BLaER1 (cell line): ENCODE results near the gene ZNF552.
"Not testable (repeated sequence)": the region's sequence is repeated elsewhere in the genome, so short reads cannot be mapped to it uniquely, and the experiment has no call there.

Experiments
- H3K27ac ChIP-seq: shearing (Covaris generic); formaldehyde crosslinking; 2 replicates; pipeline ENCODE4 v1.8.1; 2022
- H3K27me3 ChIP-seq: shearing (Covaris generic); formaldehyde crosslinking; 2 replicates; pipeline ENCODE4 v1.8.1; 2022
- H3K36me3 ChIP-seq: shearing (Covaris generic); formaldehyde crosslinking; 2 replicates; pipeline ENCODE4 v1.8.1; 2022
- H3K4me1 ChIP-seq: shearing (Covaris generic); formaldehyde crosslinking; 2 replicates; pipeline ENCODE4 v1.8.1; 2022
- H3K4me2 ChIP-seq: shearing (Covaris generic); formaldehyde crosslinking; 2 replicates; pipeline ENCODE4 v1.8.1; 2022
- H3K4me3 ChIP-seq: shearing (Covaris generic); formaldehyde crosslinking; 2 replicates; pipeline ENCODE4 v1.8.1; 2022
- H3K9ac ChIP-seq: shearing (Covaris generic); formaldehyde crosslinking; 2 replicates; pipeline ENCODE4 v1.8.1; 2022
- H3K9me3 ChIP-seq: shearing (Covaris generic); formaldehyde crosslinking; 2 replicates; pipeline ENCODE4 v1.8.1; 2022
- H4K20me1 ChIP-seq: shearing (Covaris generic); formaldehyde crosslinking; 2 replicates; pipeline ENCODE4 v1.8.1; 2022
- Cebpa-rat ChIP-seq: shearing (Covaris generic); IDR thresholded peaks from 2 replicates; pipeline ENCODE4 v1.8.1; 2022

ZNF552 gene

GRCh38 chr19:57814505-57815246, at the start of gene ZNF552:
Gene ZNF552, minus strand, starts transcription at chr19:57814913. Its CDS starts 170 bp downstream, at chr19:57814743.
- Histone ChIP-seq H3K9ac (peak within 1 kb of the TSS; percentile 82), H3K4me2 (peak within 1 kb of the TSS; percentile 88), H3K27ac (peak within 1 kb of the TSS; percentile 69), H3K9me3 (no peaks in the 10 kb centered on the region), H3K36me3 (peaks cover 27% of the 10 kb centered on the region), H3K27me3 (no peaks in the 10 kb centered on the region), H3K4me3 (peak within 1 kb of the TSS; percentile 79), H3K4me1 (peaks cover 39% of the 10 kb centered on the region), H4K20me1 (peaks cover 22% of the 10 kb centered on the region)
- TF ChIP-seq Cebpa-rat = no peak

- peaks cover 92% of the 10 kb centered on the region for H3K36me3 ChIP-seq
- peaks cover 80% of the 10 kb centered on the region for H4K20me1 ChIP-seq
- not testable (repeated sequence) for H3K27me3 ChIP-seq, H3K4me3 ChIP-seq, H3K9ac ChIP-seq, H3K4me1 ChIP-seq, H3K4me2 ChIP-seq, H3K9me3 ChIP-seq, H3K27ac ChIP-seq
Measured at GRCh38 chr19:57862351-57862750, 47.6 kb upstream of the ZNF552 start.

- H3K9ac ChIP-seq, H3K4me3 ChIP-seq: not testable (repeated sequence)
Measured at GRCh38 chr19:57854117-57854516, 39.4 kb upstream of the ZNF552 start.

GRCh38 chr19:57851812-57852603, 37.3 kb upstream of the ZNF552 start:
- Histone ChIP-seq H3K36me3 (peaks cover 59% of the 10 kb centered on the region), H4K20me1 (peaks cover 63% of the 10 kb centered on the region), H3K4me2 (peak overlapping the region; percentile 93; the same call in 1 of the 2 replicates), H3K4me1 (peaks cover 18% of the 10 kb centered on the region)
- not testable (repeated sequence) for H3K4me3 ChIP-seq, H3K9ac ChIP-seq, H3K27me3 ChIP-seq, H3K27ac ChIP-seq, H3K9me3 ChIP-seq

More at GRCh38 chr19:57854117-57854516, 39.4 kb upstream of the ZNF552 start:
- Histone ChIP-seq H4K20me1 (peaks cover 72% of the 10 kb centered on the region), H3K4me1 (peaks cover 18% of the 10 kb centered on the region), H3K36me3 (peaks cover 76% of the 10 kb centered on the region)
- not testable (repeated sequence) for H3K27ac ChIP-seq, H3K9me3 ChIP-seq, H3K4me2 ChIP-seq, H3K27me3 ChIP-seq

- H3K9me3 ChIP-seq = no peaks in the 10 kb centered on the region
- peak overlapping the region; percentile 93 for H3K4me2 ChIP-seq
- peak overlapping the region; percentile 91 for H3K9ac ChIP-seq
- TF ChIP-seq Cebpa-rat = no peak
- H3K4me1 ChIP-seq = peaks cover 18% of the 10 kb centered on the region
- peaks cover 59% of the 10 kb centered on the region for H3K36me3 ChIP-seq
- peaks cover 67% of the 10 kb centered on the region for H4K20me1 ChIP-seq
- no peaks in the 10 kb centered on the region for H3K27me3 ChIP-seq
- H3K4me3 ChIP-seq = peak overlapping the region; percentile 79
- peak overlapping the region; percentile 85 for H3K27ac ChIP-seq
Measured at GRCh38 chr19:57850553-57851017, 35.9 kb upstream of the ZNF552 start.

- not testable (repeated sequence) for H3K27me3 ChIP-seq, H3K9me3 ChIP-seq
- Histone ChIP-seq H3K4me1 (peaks cover 18% of the 10 kb centered on the region), H3K36me3 (peaks cover 59% of the 10 kb centered on the region), H3K4me2 (peak within 1 kb of the TSS; percentile 93), H3K27ac (peak within 1 kb of the TSS; percentile 85), H4K20me1 (peaks cover 67% of the 10 kb centered on the region), H3K9ac (peak within 1 kb of the TSS; percentile 91), H3K4me3 (peak within 1 kb of the TSS; percentile 79)
Measured at GRCh38 chr19:57849666-57850473, 35.2 kb upstream of the ZNF552 start, which contains the start of gene ZNF587. Gene ZNF587, plus strand, starts transcription at chr19:57849859. Its CDS starts 180 bp downstream, at chr19:57850039.

- H3K27me3 ChIP-seq, H3K27ac ChIP-seq, H3K9me3 ChIP-seq, H3K9ac ChIP-seq: not testable (repeated sequence)
- Histone ChIP-seq H4K20me1 (peaks cover 71% of the 10 kb centered on the region), H3K4me1 (peaks cover 18% of the 10 kb centered on the region), H3K4me2 (peak overlapping the region; percentile 93), H3K36me3 (peaks cover 63% of the 10 kb centered on the region), H3K4me3 (peak overlapping the region; percentile 79)
Measured at GRCh38 chr19:57849162-57849665, 34.5 kb upstream of the ZNF552 start.

GRCh38 chr19:57847164-57847563, 32.5 kb upstream of the ZNF552 start:
- not testable (repeated sequence) for H3K4me2 ChIP-seq, H3K9ac ChIP-seq, H3K9me3 ChIP-seq, H3K27ac ChIP-seq, H3K27me3 ChIP-seq, H3K4me3 ChIP-seq
- Histone ChIP-seq H3K4me1 (peaks cover 18% of the 10 kb centered on the region), H4K20me1 (peaks cover 72% of the 10 kb centered on the region), H3K36me3 (peaks cover 63% of the 10 kb centered on the region)

- H3K9ac ChIP-seq = no peak overlapping the region
- peaks cover 93% of the 10 kb centered on the region for H3K36me3 ChIP-seq
- H3K27ac ChIP-seq = no peak overlapping the region
- H3K9me3 ChIP-seq = no peaks in the 10 kb centered on the region
- no peak overlapping the region for H3K4me3 ChIP-seq
- H3K4me2 ChIP-seq = no peak overlapping the region
- no peak for TF ChIP-seq Cebpa-rat
- peaks cover 9% of the 10 kb centered on the region for H3K4me1 ChIP-seq
- no peaks in the 10 kb centered on the region for H3K27me3 ChIP-seq
- H4K20me1 ChIP-seq = peaks cover 91% of the 10 kb centered on the region
Measured at GRCh38 chr19:57841122-57841763, 26.5 kb upstream of the ZNF552 start.

- not testable (repeated sequence) for H3K9ac ChIP-seq, H3K9me3 ChIP-seq, H3K4me3 ChIP-seq, H3K27ac ChIP-seq, H3K4me2 ChIP-seq, H3K4me1 ChIP-seq, H3K27me3 ChIP-seq
- peaks cover 67% of the 10 kb centered on the region for H3K36me3 ChIP-seq
- peaks cover 68% of the 10 kb centered on the region for H4K20me1 ChIP-seq
Measured at GRCh38 chr19:57838622-57839191, 24.0 kb upstream of the ZNF552 start.

- H3K4me2 ChIP-seq = peak overlapping the region; percentile 14; the same call in 1 of the 2 replicates
- H3K27me3 ChIP-seq, H3K4me1 ChIP-seq, H3K4me3 ChIP-seq, H3K9me3 ChIP-seq, H3K27ac ChIP-seq, H3K9ac ChIP-seq: not testable (repeated sequence)
- H4K20me1 ChIP-seq = peaks cover 60% of the 10 kb centered on the region
- H3K36me3 ChIP-seq = peaks cover 59% of the 10 kb centered on the region
Measured at GRCh38 chr19:57836991-57837390, 22.3 kb upstream of the ZNF552 start.
